Ovary (tissue), 9 donors: ENCODE measurements around the gene DUSP9. TPM values are rescaled to one million over a fixed set of nuclear protein-coding genes. Genes with fewer than 3 reads are reported as not detected.
A peak's percentile ranks its signal among the peaks of the same experiment; 100 is the strongest.

ENCODE experiments used
- DNase-seq, 5 donors: peaks; one replicate each; pipeline ENCODE4 v3.0.0-alpha.2; 2019 to 2020
- H3K27ac ChIP-seq, 2 donors: fragments of 200-600 bp; one replicate each; pipeline versions ENCODE4 v1.5.1 to v1.8.0; 2019 to 2022
- H3K27me3 ChIP-seq: fragments of 200-600 bp; one replicate; pipeline ENCODE4 v1.8.0; 2022
- H3K36me3 ChIP-seq: fragments of 200-600 bp; sonication (generic); one replicate; pipeline ENCODE4 v1.5.1; 2019
- H3K4me1 ChIP-seq: one replicate; pipeline ENCODE4 v1.8.1; 2013; ENCODE audit warnings: mild to moderate bottlenecking, moderate library complexity; ENCODE audit not compliant: insufficient read depth
- H3K4me3 ChIP-seq: fragments of 200-600 bp; sonication (generic); one replicate; pipeline ENCODE4 v1.5.1; 2017
- H3K9me3 ChIP-seq, 2 donors: fragments of 200-600 bp in 1 of 2; sonication (generic) in 1 of 2; one replicate each; pipeline versions ENCODE4 v1.5.1 to v1.8.1; 2013 to 2019; ENCODE audit warnings: mild to moderate bottlenecking in 1 of 2, moderate library complexity in 1 of 2
- CTCF ChIP-seq, 3 donors: fragments of 450-650 bp in 2 of 3; fragments of 200-600 bp in 1 of 3; IDR thresholded peaks; one replicate each; pipeline versions ENCODE4 v1.5.1 to v1.8.0; 2016 to 2022; ENCODE audit warnings: antibody characterized with exemption in 3 of 3, mild to moderate bottlenecking in 1 of 3
- EP300 ChIP-seq: sonication (generic); formaldehyde crosslinking; IDR thresholded peaks from one replicate; pipeline ENCODE4 v1.6.1; 2017; ENCODE audit warnings: antibody characterized with exemption
- POLR2A ChIP-seq: fragments of 450-650 bp; IDR thresholded peaks from one replicate; pipeline ENCODE4 v1.6.1; 2017; ENCODE audit warnings: antibody characterized with exemption, mild to moderate bottlenecking, moderate library complexity
- WGBS, 3 donors: extraction: QIAGEN DNeasy Blood & Tissue Kit in 1 of 3; methylation state at CpG; one replicate each; pipeline versions ENCODE4 v1.1.5 to v1.1.7; 2013 to 2017; 5-methylcytosine and 5-hydroxymethylcytosine counted together
- intact Hi-C, 4 donors: fragments of 100-400 bp; cut with DNase I; formaldehyde crosslinking; loops; one replicate each; pipeline versions ENCODE4 v1.11.0 to v1.15.1; 2022 to 2023
- polyA plus RNA-seq, 2 donors: library from polyadenylated mRNA; stranded (reverse); fragments of 200-250 nt in 1 of 2; fragments of 350-450 nt in 1 of 2; fragmentation: Illumina TruSeq in 1 of 2; extraction: RNeasy Lipid Tissue Mini Kit (QIAGEN cat#74804) in 1 of 2; gene quantifications; one replicate each; pipeline ENCODE4 v1.2.3, GENCODE V29; 2013 to 2014
- total RNA-seq, 7 donors: library from RNA; depleted of rRNA in 2 of 7; stranded (reverse); fragments of >200 nt in 2 of 7; fragmentation: NEBNext Ultra II Directional in 3 of 7; extraction: Animal tissue kit (Norgen Biotek cat#: 25700) in 3 of 7; gene quantifications; one replicate each; pipeline versions ENCODE4 v1.1.0 to v1.2.4, GENCODE V29; 2016 to 2023
- donor health status: DM: no; HTN: no; CAD: no; lungs with moderate emphysema.
- donor health status: DM: no; HTN: no; CAD: no.
- donor health status: Bipolar disorder and iron deficiency.
- donor health status: DM: yes; HTN: yes; CAD: no.
- donor health status: DM: no; HTN: no; CAD: no.
- donor health status: DM: yes; HTN: yes; CAD: no.

The DUSP9 gene
- total and polyA plus RNA-seq, 9 donors, result 0.12 to 3.7 (median 0.65) TPM; not detected in 1

- intact Hi-C loops, result no loop called here
- Histone ChIP-seq H3K36me3 (no peaks in the 10 kb centered on the region), H3K27me3 (no peaks in the 10 kb centered on the region), H3K4me3 (no peak overlapping the region), H3K27ac (no peak overlapping the region), H3K4me1 (peaks cover 5% of the 10 kb centered on the region), H3K9me3 (no peaks in the 10 kb centered on the region)
- DNase-seq, result no peak
- TF ChIP-seq POLR2A (no peak), CTCF (IDR thresholded peaks at IDR 0.05) (no peak), EP300 (no peak)
- 81 to 87% (median 85%) methylated on average over 6 of the region's 6 CpGs for WGBS, 3 donors
These were observed 9.0 kb upstream of the DUSP9 start for GRCh38 chrX:153638041-153638371.

GRCh38 chrX:153638436-153639176 lies 8.4 kb upstream of the DUSP9 start:
- Histone ChIP-seq H3K4me3 (no peak overlapping the region), H3K27me3 (no peaks in the 10 kb centered on the region), H3K36me3 (no peaks in the 10 kb centered on the region), H3K4me1 (peaks cover 5% of the 10 kb centered on the region), H3K27ac (no peak overlapping the region), H3K9me3 (no peaks in the 10 kb centered on the region)
- intact Hi-C loops, result no loop called here
- DNase-seq, result no peak
- TF ChIP-seq EP300 (no peak), POLR2A (no peak), CTCF (IDR thresholded peaks at IDR 0.05) (no peak)
- 78 to 81% (median 81%) methylated on average over 20 of the region's 20 CpGs for WGBS, 3 donors

- Histone ChIP-seq H3K4me1 (peaks cover 3% of the 10 kb centered on the region), H3K27ac (no peak overlapping the region), H3K9me3 (no peaks in the 10 kb centered on the region), H3K36me3 (no peaks in the 10 kb centered on the region), H3K4me3 (no peak overlapping the region), H3K27me3 (no peaks in the 10 kb centered on the region)
- 81 to 88% (median 86%) methylated on average over 28 of the region's 28 CpGs for WGBS, 3 donors
- TF ChIP-seq POLR2A (no peak), EP300 (no peak), CTCF (IDR thresholded peaks at IDR 0.05) (no peak)
- DNase-seq, result peak in 1 of 5 donors; percentile 29
- intact Hi-C loops, result no loop called here
These were observed 7.6 kb upstream of the DUSP9 start for GRCh38 chrX:153639177-153640044.

- no peaks in the 10 kb centered on the region for H3K4me1 ChIP-seq
- no peaks in the 10 kb centered on the region for H3K36me3 ChIP-seq
- H3K4me3 ChIP-seq, result no peak overlapping the region
- WGBS, 3 donors, result 70 to 77% (median 76%) methylated on average over 23 of the region's 23 CpGs
- TF ChIP-seq CTCF (IDR thresholded peaks at IDR 0.05) (no peak), EP300 (no peak), POLR2A (no peak)
- no peak for DNase-seq
- intact Hi-C loops, result no loop called here
- no peaks in the 10 kb centered on the region for H3K27me3 ChIP-seq
- no peaks in the 10 kb centered on the region for H3K9me3 ChIP-seq
- no peak overlapping the region for H3K27ac ChIP-seq
These were observed 6.8 kb upstream of the DUSP9 start for GRCh38 chrX:153640045-153640686.
